Suprapubic skin (tissue), 4 donors: ENCODE results near the gene ZNF506.

Source experiments
- CTCF ChIP-seq, 2 donors: fragments of 200-600 bp in 1 of 2; fragments of 450-650 bp in 1 of 2; sonication (generic) in 1 of 2; IDR thresholded peaks; one replicate each; pipeline ENCODE4 v1.5.1; 2016 to 2019; ENCODE audit warnings: antibody characterized with exemption in 2 of 2, mild to moderate bottlenecking in 1 of 2, moderate library complexity in 1 of 2
- EP300 ChIP-seq: sonication (generic); formaldehyde crosslinking; IDR thresholded peaks from one replicate; pipeline ENCODE4 v1.6.1; 2017; ENCODE audit warnings: antibody characterized with exemption
- POLR2A ChIP-seq, 2 donors: fragments of 450-650 bp; IDR thresholded peaks; one replicate each; pipeline ENCODE4 v1.6.1; 2017; ENCODE audit warnings: antibody characterized with exemption in 2 of 2, mild to moderate bottlenecking in 2 of 2, moderate library complexity in 2 of 2
- POLR2AphosphoS5 ChIP-seq, 3 donors: sonication (generic); formaldehyde crosslinking; IDR thresholded peaks; one replicate each; pipeline ENCODE4 v1.6.1; 2017; ENCODE audit warnings: antibody characterized with exemption in 3 of 3

DNA sequence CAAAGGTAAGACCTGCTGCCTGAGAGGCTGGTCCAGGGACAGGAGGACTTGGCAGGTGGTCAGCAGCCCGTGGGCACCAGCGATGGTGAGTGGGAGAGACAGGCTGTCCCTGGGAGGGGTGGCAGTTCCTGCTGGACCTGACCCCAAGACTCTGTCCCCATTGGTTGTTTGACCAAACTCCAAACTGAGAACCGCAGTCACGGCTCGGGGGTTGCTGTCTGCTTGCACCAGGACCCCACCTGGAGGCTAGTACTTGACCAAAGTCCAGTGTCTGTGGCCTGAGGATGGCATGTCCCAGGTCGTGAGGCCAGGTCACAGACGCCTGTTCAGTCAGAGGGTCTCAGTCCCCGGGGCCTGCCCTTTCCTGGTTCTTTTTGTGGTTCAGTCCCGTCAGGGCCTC, 78.8 kb downstream of the ZNF506 start:
- TF ChIP-seq POLR2A (IDR thresholded peaks at IDR 0.05) (no peak), CTCF (IDR thresholded peaks at IDR 0.05) (no peak), EP300 (no peak), POLR2AphosphoS5 (IDR thresholded peaks at IDR 0.05) (no peak)
